ENCODE results near the gene FAM53B.
"Not testable (repeated sequence)": the region's sequence is repeated elsewhere in the genome, so short reads cannot be mapped to it uniquely, and the experiment has no call there.

FAM53B gene

DNA sequence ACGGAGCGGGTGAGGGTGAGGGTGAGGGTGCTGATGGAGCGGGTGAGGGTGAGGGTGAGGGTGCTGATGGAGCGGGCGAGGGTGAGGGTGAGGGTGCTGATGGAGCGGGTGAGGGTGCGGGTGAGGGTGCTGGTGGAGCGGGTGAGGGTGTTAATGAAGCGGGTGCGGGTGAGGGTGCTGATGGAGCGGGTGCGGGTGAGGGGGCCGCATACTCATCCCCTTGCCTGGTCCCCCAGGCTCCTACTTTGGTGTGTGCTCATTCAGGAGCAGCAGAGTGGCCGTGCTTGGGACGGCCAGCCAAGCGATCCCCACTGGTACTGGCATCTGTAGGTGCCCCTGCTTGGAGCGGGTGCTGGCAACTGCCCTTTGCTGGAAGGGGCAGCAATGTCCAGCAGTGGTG is 133.3 kb downstream of the FAM53B start:
- DNase-seq (ENCODE audit: low spot score) = not testable (repeated sequence)

DNA sequence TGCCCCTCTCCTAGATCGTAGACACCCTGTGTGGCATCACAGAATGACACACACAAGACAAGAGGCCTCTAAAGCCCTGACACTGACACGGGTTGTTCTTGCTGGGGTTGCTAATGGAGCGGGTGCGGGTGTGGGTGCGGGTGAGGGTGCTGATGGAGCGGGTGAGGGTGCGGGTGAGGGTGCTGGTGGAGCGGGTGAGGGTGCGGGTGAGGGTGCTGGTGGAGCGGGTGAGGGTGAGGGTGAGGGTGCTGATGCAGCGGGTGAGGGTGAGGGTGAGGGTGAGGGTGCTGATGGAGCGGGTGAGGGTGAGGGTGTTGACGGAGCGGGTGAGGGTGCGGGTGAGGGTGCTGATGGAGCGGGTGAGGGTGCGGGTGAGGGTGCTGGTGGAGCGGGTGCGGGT is 134.0 kb downstream of the FAM53B start:
- DNase-seq (ENCODE audit: low spot score) = not testable (repeated sequence)

DNA sequence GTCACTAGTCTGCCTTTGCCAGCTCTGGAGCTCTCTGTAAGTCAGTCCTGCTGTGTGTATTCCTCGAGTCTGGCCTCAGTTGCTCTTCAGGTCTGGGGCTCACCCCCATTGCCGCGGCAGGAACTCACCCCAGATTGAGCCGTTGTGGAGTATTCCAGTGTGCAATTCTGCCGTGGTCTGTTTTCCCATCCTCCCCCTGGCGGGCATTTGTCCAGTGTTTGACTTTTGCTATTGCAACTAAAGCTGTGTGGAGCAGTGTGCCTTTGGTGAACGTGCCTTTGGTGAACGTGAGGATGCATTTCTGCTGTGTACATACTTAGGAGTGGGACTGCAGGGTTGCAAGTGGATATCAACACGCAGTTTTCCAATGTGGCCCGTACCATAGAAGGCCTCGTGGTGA is 134.5 kb downstream of the FAM53B start:
- DNase-seq (ENCODE audit: low spot score) = no peak

DNA sequence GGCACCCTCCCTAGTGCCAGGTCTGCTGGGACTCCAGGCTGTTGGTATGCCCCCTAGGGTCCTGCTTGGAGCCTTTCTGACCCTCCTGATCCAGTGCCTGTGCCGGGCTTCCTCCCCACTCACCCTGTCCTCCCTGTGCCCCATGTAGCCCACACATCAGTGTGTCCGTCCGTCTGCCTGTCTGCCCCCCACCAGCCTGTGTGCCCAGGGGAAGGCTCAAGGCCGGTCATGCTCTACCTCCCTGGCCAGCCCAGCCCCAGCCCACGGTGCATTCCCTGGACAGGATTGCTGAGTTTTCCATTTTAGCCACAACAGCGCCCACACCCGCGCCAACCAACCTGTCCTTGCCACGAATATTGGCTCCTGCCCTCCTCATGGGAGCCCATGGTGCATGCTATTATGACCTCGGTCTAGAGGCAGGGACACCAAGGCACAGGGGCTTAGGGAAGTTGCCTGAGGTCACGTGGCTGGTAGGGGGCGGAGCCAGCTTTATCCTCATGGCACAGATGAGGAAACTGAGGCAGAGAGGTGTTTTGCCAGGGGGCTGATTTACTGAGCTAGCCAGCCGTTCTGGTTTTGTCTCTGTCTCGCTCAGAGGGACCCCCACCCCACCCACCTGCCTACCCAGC is 136.0 kb downstream of the FAM53B start:
- DNase-seq (ENCODE audit: low spot score) = no peak

DNA sequence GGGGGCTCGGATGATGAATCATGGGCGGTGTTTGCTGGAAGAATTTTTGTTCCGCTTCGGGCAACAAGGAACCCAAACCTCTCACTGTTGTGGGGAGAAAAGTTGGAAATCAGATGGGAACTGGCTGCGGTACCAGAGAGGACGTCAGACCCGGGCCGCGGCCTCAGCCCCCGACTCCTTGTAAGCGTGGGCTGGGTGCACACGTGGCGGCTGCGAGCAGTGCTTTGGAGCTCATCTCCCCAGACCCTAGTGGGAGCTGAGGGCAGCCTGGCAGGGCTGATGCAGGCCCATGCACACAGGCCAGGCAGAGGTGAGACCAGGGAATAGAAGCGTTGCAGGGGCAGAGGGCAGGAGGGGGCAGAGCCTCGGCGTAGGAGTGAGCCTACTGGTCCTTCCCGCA is 136.5 kb downstream of the FAM53B start:
- no peak for DNase-seq (ENCODE audit: low spot score)

DNA sequence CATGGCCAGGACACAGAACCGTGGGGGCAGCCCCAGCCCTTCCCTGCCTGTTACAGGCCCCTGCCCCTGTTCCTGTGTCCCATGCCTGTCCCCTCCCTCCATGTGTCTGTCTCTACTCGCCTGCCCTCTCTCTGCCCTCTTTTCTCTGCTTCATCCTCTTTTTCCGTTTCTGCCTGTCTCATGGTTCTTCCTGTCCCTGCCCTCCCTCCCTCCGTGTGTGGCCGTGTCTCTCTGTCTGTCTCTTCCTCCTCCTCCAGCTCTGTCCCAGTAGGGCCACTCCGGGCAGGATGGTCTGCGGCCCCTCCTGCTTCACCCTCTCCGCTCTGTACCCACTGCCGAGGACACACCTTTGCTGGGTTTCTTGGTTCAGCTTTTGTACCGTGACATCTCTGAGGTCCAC is 137.4 kb downstream of the FAM53B start:
- no peak for DNase-seq (ENCODE audit: low spot score)

DNA sequence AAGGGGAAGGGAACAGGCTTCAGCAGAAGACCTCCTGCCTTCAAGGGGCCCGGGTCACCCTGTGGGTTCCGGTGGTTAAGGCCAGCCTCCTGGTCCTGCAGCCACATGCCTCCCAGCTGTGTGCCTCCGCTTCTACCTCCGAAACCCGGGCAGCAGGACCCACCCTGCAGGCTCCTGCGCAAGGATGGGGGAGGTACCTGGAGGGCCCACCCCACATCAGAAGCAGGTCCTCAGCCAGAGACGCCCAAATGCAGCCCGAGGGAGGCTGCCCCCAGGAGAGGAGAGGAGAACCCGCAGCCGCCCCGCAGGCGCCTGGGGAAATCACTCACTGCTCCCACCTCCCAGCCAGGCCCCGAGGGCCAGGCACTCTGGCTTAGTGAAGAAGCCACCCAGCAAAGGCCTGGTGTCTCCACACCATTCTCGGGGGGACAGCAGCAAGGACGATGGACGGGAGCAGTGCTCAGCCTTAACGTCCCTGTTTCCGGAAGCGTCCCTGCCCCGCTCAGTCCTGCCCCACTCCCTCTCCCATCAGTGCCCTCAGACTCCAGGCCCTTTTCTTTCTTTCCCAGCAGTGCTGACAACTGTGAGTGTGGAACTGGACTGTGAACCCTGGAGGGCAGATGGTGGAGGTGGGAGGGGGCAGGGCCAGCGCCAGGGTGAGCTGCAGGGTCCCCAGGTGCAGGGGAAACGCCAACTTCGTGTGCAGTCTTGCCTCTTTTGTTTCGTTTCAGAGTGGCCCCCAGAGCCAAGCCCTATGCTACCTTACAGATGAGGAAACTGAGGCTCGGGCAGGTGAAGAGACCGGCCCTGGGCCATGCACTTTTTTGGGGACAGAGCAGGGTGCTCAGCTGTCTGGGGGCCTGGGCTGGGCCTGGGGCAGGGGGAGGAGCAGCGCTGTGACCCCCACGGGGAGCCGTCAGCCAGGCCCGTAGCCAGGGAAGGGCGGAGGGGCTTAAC is 138.0 kb downstream of the FAM53B start:
- no peak for DNase-seq (ENCODE audit: low spot score)

DNA sequence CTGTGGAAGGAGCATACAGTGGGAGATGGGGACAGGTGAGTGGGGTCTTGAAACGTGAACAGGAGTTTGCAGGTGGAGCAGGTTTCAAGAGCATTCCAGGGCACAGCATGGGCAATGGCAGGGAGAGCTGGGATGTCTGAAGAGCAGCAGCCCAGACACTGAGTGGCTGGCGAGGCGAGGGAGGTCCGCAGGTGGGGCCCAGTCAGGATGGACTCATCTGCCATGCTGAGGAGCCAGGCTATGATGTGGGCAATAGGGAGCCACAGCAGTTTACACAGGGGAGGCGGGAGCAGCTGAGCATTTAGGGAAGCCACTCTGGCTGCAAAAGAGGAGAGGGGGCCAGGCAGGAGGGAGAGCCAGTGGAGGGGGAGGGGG is 138.7 kb downstream of the FAM53B start:
- no peak for DNase-seq (ENCODE audit: low spot score)

DNA sequence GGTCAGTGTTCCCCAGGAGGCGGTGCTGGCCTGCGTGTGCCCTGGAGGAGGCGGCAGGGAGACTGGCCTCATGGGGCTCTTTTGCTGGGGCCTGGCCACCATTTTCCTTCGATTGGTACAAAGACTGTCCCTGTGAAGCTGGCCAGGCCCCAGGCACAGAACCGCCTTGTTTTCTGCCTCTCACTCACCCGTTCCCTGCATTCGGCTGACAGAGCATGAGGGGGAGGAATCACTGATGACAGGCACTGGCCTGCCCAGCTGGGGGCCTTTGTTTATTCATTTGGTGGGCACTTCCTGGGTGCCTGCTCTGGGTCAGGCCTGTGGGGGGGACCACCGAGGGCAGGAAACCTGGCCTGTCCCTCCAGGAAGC is 139.2 kb downstream of the FAM53B start:
- peak; percentile 93 for DNase-seq (ENCODE audit: low spot score)

DNA sequence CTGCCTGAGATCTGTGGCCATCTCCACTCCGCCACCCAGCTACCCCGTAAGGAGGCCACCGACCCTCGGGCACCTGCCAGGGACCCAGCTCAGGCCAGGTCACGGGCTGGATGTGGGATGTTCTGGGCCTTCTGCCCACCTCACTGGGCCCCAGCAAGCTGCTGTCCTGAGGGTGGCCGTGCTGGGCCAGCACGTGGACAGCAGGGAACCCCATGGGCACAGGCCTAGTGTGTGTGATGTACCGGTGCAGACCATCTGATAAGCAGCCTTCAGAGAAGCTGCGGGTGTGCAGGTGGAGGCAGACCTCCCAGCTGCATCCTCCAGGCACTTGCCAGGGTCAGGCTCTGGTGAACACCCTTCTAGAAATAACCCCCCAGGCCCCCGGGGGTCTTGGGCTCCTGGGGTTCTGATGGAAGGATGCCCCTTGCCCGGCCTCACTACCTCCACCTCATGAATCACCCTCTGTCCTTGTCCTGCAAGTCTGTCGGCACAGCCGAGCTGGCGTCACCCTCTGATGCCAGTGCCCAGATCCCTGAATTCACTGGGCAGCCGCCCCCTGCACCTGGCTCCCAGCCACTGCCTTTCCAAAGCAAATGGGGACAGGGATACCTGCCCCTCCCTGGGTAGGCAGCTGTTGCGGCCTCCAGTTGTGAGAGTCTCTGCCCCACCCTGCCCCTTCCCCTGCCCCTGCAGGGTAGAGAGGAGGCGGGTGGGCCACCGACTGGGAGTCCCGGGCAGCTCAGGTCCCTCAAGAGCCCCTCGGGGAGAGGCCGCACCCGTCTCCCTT is 139.8 kb downstream of the FAM53B start:
- DNase-seq (ENCODE audit: low spot score) = peak; percentile 63

DNA sequence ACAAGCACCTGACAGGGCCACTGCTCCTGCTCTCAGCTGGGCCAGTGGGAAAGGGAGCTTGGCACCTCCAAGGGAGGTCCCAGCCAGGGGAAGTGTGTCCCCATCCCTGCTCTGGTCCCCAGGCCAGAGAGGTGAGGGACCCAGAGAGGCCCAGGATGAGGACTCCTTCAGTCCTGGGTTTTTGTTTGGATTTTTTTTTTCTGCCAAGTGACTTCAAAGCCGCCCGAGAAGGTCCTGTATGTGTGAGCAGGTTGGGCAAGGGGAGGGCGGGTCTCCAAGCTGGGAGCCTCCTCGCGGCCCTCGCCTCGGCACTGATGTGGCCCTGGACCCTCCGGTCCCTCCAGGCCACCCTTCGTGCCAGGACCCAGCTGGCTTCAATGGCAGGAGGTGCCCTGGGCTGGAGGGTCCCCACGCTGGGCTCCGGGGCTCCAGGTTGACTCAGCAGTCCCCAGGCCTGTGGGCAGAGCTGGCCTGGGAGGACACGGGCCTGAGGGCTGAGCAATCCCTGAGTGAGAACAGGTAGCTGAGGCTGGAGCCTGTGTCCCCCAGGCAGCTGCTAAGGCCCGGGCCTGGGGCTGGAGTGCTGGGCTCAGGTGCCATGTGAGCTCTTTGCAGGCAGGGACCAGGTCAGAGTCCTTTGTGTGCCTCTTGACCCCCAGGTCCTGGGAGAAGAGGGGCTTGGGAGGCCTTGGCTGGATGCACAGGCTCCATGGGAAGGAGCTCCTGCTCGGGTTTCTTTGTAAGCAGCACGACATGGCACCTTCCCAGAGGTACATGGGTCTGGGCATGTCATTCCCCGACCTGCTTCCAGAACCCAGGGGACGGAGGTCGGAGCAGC is 140.6 kb downstream of the FAM53B start:
- DNase-seq (ENCODE audit: low spot score) = no peak

DNA sequence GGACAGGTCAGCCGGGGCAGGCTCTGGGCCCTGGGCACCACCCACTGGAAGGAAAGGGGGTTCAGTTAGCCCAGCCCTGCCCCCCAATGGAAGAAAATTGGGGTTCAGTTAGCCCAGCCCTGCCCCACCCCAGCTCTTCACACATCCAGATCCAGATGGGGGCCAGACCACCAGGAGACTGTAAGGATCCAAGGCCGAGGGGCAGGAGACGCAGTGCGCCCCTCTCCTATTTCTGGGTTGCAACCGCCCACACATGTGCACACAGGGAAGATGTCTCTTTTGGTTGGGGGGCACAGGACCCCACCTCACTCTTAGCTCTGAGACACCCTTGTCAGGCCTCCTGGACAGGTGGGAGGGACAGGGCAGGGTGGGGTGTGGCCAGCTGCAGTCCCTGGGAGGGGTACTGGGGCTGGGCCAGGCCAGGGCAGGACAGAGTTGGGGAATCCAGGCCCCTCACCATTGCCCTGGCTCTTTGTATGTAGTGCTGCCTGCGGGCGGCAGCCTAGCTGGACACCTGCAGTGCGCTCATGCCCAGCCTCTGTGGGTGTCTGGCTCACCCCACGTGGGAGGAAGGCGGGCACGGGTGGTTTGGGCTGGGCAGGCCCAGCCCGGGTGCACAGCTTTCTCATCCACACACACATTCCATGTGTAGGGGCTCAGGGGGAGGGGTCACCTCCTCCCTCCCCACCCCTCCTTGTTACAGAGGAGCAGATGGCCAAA is 141.4 kb downstream of the FAM53B start:
- DNase-seq (ENCODE audit: low spot score) = no peak

DNA sequence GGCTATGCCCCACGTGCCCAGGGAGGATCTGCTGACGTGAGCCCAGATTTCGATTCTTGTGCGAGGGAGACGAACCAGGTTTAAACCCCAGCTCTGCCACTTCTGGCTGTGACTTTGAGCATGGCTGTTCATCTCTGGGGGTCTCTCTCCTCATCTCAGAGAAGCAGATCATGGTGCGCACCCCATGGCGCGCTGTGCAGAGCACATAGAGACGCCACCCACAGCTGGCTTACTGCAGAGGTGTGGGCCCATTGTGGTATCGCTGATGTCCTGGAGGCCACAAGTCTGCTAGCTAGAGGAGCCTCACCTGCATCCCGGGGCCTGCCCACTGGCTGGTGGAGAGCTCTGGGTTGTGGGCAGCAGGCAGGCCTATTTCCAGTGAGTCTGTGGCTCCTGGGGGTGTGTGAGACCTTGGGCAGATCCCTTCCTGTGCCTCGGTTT is 142.0 kb downstream of the FAM53B start:
- DNase-seq (ENCODE audit: low spot score) = no peak

DNA sequence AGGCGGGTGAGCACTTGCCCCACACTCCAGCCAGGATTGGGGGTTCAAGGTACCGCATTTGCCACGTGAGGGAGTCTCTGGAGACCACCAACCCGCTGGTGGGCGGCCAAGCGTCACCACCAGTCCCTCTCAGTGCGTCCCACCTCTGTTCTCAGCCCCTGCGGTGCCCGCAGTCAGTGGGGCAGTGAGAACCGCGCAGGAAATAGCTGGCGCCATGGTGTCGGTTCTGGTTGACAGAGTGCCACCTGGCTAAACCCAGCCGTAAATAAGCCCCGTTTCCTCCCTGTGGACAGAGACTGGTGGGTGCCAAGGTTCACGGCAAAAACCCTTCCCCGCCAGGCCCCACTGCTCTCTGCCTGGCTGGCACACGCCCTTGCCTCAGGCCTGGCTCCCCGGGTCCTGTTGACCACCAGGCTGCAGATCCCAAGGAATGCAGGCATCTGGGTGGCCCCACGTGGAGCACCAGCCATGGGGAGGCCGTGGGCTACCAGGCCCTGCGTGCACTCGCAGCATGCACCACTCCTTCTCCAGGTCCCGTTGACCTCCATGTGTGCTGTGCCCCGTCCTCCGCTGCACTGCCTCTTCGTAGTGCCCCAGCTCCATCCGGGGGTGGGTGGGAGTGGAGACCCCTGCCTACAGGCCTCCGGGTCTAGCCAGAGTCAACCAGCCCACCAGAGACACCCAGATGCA is 142.6 kb downstream of the FAM53B start:
- no peak for DNase-seq (ENCODE audit: low spot score)

DNA sequence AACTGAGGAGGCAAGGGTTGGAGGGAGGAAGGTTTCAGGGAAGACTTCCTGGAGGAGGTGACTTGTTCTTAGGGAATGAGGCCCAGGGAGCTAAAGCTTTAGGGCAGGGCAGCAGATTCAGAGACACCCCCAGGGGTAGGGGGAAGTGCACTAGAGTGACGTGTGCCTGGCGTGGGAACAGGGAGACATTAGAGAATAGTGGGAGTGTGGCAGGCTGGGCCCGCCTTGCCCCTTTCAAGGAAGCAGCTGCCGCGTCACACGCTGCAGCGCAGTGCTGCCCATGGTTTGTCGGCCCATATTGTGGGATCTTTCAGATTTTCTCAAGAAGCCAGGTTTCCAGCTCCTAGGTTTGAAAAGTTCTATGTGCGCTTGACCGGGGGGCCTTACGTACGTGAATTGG is 143.2 kb downstream of the FAM53B start:
- no peak for DNase-seq (ENCODE audit: low spot score)

DNA sequence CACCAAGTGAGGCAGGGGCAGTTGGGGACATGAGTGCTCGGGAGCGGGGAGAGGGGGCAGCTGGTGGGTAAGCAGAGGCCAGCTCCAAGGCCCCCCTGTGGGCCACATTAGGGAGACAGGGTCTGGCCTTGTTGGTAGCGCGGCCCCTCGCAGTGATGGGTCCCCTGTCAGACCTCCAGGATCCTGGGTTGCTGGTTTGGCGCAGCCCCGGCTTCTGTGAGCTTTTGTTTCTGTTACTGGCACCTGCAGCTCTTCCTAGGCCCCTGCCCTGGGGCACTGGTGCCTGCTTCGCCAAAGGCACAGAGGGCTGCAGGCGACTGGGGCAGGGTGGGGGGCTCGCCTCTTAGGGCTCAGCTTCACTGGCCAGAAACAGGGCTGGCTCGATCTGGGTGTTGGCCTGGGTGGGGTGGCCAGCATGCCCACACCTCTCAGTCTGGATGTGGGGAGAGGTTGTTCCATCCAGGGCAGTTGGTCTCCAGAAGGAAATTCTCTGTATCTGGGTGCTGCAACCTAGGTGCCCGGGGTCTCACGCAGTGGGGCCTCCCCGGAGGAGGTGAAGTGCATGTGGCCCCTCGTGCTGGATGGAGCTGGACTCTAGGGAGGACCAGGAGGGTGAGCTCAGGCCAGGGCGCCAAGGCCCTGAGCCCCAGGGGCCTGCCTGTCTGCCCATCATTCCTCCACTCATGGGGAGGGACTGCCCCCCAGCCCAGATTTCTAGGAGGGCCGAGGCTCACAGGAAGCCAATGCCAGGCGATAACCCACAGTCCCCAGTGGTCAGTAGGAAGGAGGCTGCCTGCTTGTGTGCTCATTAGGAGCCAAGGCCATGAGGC is 143.9 kb downstream of the FAM53B start:
- no peak for DNase-seq (ENCODE audit: low spot score)

DNA sequence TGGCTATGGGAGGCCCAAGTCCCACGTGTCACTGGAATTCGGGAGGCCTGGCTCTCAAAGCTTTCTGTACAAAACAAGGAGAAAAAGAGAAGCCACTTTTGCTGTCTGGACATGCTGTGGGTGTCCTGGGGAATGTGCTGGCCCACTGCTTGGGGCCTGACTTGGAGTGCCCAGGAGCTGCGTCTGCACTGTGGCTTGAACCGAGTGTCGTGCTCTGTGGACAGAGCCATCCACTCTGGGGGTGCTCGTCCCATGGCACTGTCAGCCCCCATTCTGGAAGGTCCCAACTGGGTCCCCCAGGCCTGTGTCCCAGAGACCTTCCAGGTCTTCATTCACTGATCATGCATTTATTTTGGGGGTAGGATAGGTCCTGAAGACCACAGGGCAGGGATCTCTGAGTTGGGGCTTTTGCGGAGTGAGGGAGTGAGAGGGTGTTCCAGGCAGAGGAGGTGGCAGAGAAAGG is 144.6 kb downstream of the FAM53B start:
- no peak for DNase-seq (ENCODE audit: low spot score)

DNA sequence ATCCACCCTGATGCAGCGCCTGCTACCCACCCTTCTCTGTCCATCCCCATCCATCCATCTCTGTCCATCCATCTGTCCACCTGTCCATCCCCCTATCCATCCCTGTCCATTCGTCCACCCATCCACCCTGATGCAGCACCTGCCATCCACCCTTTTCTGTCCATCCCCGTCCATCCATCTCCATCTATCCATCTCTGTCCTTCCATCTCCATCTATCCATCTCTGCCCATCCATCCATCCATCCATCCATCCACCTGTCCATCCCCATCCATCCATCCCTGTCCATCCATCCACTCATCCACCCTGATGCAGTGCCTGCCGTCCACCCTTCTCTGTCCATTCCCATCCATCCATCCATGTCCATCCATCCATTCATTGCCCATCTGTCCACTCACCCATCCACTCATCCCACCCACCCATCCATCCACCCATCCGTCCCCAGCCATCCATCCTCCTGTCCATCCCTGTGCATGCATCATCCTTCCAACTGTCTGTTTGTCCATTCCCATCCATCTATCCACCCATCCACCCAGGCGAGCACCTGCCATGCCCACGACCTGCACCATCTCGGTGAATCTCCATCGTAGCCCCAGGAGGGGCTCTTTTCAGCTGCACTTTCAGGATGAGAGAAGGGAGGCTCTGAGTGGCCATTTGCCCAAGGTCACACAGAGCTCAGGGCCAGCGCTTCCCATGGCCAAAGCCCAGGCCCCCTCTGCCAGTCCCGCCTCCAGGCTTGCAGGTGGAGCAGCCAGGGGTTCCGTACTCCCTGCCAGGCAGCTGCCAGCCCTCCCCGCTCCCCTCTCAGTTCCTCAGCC is 145.2 kb downstream of the FAM53B start:
- DNase-seq (ENCODE audit: low spot score) = no peak

DNA sequence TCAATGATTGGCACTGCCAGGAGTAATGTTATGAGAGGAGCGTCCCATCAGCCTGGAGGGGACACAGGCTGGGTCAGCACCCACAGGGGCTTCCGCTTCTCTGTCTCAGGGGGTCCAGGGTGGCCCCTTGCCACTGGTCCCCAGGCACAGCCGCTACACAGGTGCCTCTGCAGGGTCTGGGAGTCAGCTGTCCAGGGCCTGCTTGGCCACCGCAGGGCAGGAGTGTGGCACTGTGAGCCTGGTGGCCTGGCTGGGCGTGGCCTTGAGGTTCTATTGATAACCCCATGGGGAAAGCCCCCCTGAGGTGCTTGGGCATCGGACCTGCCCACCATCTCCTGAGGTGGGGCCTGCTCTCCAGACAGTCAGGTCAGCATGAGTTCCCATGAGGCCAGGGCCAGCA is 146.0 kb downstream of the FAM53B start:
- DNase-seq (ENCODE audit: low spot score) = no peak
